ENCODE results near the gene CNPPD1.
A peak's percentile ranks its signal among the peaks of the same experiment; 100 is the strongest.

DNA sequence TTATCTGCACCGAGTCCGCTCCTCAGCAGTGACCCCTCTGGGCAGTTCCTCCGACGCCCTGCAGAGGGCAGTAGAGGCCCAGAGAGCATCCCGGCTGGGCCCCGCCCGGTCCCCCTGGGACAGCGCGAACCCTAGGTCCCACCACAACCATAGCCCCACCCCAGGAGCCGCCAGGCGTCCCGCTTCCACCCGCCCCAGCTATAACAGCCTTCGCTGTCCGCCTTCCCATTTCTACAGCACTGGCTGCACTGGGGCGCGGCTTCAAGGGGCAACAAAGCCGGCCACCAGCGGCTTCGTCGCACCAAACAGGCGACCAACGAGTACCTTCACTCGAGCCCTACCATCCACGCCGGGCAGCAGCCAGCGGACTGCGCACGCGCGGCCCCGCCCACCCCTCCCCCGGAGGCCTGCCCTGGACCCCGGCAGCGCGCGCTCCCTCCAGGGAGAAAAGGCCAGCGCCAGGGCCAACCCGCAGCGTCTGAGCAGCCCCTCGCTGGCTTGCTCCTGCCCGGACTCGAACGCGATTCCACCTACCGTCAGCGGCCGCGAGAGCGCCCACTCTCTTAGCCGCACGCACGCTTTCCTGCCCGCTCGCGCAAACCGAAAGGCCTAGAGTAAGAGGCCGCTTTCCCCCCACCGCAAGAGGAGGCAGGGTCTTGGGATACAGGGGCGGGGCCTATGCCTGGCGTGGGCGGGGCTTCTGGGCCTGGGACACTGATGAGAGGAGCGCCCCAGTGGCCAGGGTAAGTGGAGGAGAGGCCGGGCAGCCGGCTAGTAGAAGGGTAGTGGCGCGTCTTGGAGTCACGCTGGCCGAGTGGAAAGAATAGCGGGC, 16.3 kb downstream of the CNPPD1 start, which contains the start of gene NHEJ1:
- TF ChIP-seq, protein P1, sequence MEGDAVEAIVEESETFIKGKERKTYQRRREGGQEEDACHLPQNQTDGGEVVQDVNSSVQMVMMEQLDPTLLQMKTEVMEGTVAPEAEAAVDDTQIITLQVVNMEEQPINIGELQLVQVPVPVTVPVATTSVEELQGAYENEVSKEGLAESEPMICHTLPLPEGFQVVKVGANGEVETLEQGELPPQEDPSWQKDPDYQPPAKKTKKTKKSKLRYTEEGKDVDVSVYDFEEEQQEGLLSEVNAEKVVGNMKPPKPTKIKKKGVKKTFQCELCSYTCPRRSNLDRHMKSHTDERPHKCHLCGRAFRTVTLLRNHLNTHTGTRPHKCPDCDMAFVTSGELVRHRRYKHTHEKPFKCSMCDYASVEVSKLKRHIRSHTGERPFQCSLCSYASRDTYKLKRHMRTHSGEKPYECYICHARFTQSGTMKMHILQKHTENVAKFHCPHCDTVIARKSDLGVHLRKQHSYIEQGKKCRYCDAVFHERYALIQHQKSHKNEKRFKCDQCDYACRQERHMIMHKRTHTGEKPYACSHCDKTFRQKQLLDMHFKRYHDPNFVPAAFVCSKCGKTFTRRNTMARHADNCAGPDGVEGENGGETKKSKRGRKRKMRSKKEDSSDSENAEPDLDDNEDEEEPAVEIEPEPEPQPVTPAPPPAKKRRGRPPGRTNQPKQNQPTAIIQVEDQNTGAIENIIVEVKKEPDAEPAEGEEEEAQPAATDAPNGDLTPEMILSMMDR (IDR thresholded peaks at IDR 0.05) = peak; percentile 96
- TF ChIP-seq ZFX (IDR thresholded peaks at IDR 0.05; ENCODE audit: borderline replicate concordance) = no peak
